Activated CD4-positive, alpha-beta T cell treated with anti-CD3 and anti-CD28 coated beads, Interleukin-2, Interleukin-6, amounts not matched to agents 100 ng/mL and 50 ng/mL, durations not matched to agents 16 hours and 8 hours (primary cell): ENCODE results near the gene DNTT.
"Not testable (repeated sequence)": the region's sequence is repeated elsewhere in the genome, so short reads cannot be mapped to it uniquely, and the experiment has no call there.

Experiments used
- DNase-seq: peaks from one replicate; pipeline ENCODE4 v3.0.0-alpha.2; 2020

The DNTT gene

GRCh38 chr10:96276831-96277230, 27.4 kb upstream of the DNTT start:
- DNase-seq, result no peak

- DNase-seq, result no peak
Observed at GRCh38 chr10:96279191-96279641, 25.0 kb upstream of the DNTT start.

GRCh38 chr10:96280859-96281258, 23.4 kb upstream of the DNTT start:
- no peak for DNase-seq

GRCh38 chr10:96281444-96282029, 22.7 kb upstream of the DNTT start:
- DNase-seq, result no peak

GRCh38 chr10:96283351-96283750, 20.9 kb upstream of the DNTT start:
- no peak for DNase-seq

- no peak for DNase-seq
Observed at GRCh38 chr10:96283756-96284155, 20.5 kb upstream of the DNTT start.

- DNase-seq, result no peak
Observed at GRCh38 chr10:96285331-96285752, 18.9 kb upstream of the DNTT start.

- no peak for DNase-seq
Observed at GRCh38 chr10:96287392-96288105, 16.7 kb upstream of the DNTT start.

- DNase-seq, result no peak
Observed at GRCh38 chr10:96288151-96288621, 16.0 kb upstream of the DNTT start.

GRCh38 chr10:96289218-96289910, 14.9 kb upstream of the DNTT start:
- DNase-seq, result no peak

GRCh38 chr10:96290368-96291133, 13.7 kb upstream of the DNTT start:
- no peak for DNase-seq

- DNase-seq, result peak; percentile 31
Observed at GRCh38 chr10:96292971-96293920, 11.0 kb upstream of the DNTT start.

GRCh38 chr10:96295475-96295874, 8.8 kb upstream of the DNTT start:
- DNase-seq, result no peak

- no peak for DNase-seq
Observed at GRCh38 chr10:96297486-96297885, 6.7 kb upstream of the DNTT start.

GRCh38 chr10:96298362-96298761, 5.9 kb upstream of the DNTT start:
- no peak for DNase-seq

- no peak for DNase-seq
Observed at GRCh38 chr10:96299383-96299782, 4.9 kb upstream of the DNTT start.

- DNase-seq, result no peak
Observed at GRCh38 chr10:96301616-96302015, 2.6 kb upstream of the DNTT start.

- no peak for DNase-seq
Observed at GRCh38 chr10:96305019-96305418, 785 bp downstream of the DNTT start.

GRCh38 chr10:96306516-96306915, 2.3 kb downstream of the DNTT start:
- no peak for DNase-seq

GRCh38 chr10:96308854-96309253, 4.6 kb downstream of the DNTT start:
- DNase-seq, result not testable (repeated sequence)

- no peak for DNase-seq
Observed at GRCh38 chr10:96309628-96310320, 5.5 kb downstream of the DNTT start.
